ENCODE results near the gene LRP6. TPM values are rescaled to one million over a fixed set of nuclear protein-coding genes. Genes with fewer than 3 reads are reported as not detected.

LRP6 gene
- total RNA-seq, 1 donor from 2014 or later: 41.9 TPM

GRCh38 chr12:12198124-12198523 is 68.7 kb downstream of the LRP6 start:
- H3K36me3 Mint-ChIP-seq (ENCODE audit: unreplicated experiment): peaks cover 70% of the 10 kb centered on the region
- H3K9me3 Mint-ChIP-seq (ENCODE audit: unreplicated experiment): peaks cover 29% of the 10 kb centered on the region
- no peaks in the 10 kb centered on the region for H3K27me3 Mint-ChIP-seq (ENCODE audit: unreplicated experiment)
- no peak overlapping the region for H3K4me3 Mint-ChIP-seq (ENCODE audit: unreplicated experiment)
- TF ChIP-seq CTCF (IDR thresholded peaks at IDR 0.05): no peak
- DNase-seq (ENCODE audit: extremely low spot score, unreplicated experiment): no peak
- peaks cover 5% of the 10 kb centered on the region for H3K4me1 Mint-ChIP-seq (ENCODE audit: unreplicated experiment)
- no peak overlapping the region for H3K27ac Mint-ChIP-seq (ENCODE audit: unreplicated experiment)

GRCh38 chr12:12197128-12197527 is 69.7 kb downstream of the LRP6 start:
- no peak for DNase-seq (ENCODE audit: extremely low spot score, unreplicated experiment)
- TF ChIP-seq CTCF (IDR thresholded peaks at IDR 0.05): no peak
- H3K36me3 Mint-ChIP-seq (ENCODE audit: unreplicated experiment): peaks cover 66% of the 10 kb centered on the region
- H3K4me3 Mint-ChIP-seq (ENCODE audit: unreplicated experiment): no peak overlapping the region
- H3K27ac Mint-ChIP-seq (ENCODE audit: unreplicated experiment): no peak overlapping the region
- H3K4me1 Mint-ChIP-seq (ENCODE audit: unreplicated experiment): peaks cover 5% of the 10 kb centered on the region
- peaks cover 29% of the 10 kb centered on the region for H3K9me3 Mint-ChIP-seq (ENCODE audit: unreplicated experiment)
- H3K27me3 Mint-ChIP-seq (ENCODE audit: unreplicated experiment): no peaks in the 10 kb centered on the region

DNA sequence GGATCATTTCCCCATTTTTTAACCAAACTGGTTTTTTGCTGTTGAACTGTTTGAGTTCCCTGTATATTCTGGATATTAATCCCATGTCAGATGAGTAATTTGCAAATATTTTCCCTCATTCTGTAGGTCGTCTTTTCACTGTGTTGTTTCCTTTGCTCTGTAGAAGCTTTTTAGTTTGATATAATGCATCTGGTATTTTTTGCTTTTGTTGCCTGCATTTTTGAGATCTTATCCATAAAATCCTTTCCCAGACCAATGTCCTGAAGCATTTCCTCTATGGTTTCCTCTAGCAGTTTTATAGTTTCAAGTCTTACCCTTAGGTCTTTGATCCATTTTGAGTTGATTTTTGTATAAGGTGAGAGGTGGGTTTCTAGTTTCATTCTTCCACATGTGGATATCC is 71.3 kb downstream of the LRP6 start:
- Mint-ChIP-seq H3K27ac (ENCODE audit: unreplicated experiment) (no peak overlapping the region), H3K4me3 (ENCODE audit: unreplicated experiment) (no peak overlapping the region), H3K4me1 (ENCODE audit: unreplicated experiment) (peaks cover 14% of the 10 kb centered on the region), H3K36me3 (ENCODE audit: unreplicated experiment) (peaks cover 54% of the 10 kb centered on the region), H3K27me3 (ENCODE audit: unreplicated experiment) (no peaks in the 10 kb centered on the region), H3K9me3 (ENCODE audit: unreplicated experiment) (peaks cover 29% of the 10 kb centered on the region)
- DNase-seq (ENCODE audit: extremely low spot score, unreplicated experiment): no peak
- TF ChIP-seq CTCF (IDR thresholded peaks at IDR 0.05): no peak

GRCh38 chr12:12195081-12195480 is 71.8 kb downstream of the LRP6 start:
- H3K27me3 Mint-ChIP-seq (ENCODE audit: unreplicated experiment): no peaks in the 10 kb centered on the region
- no peak overlapping the region for H3K4me3 Mint-ChIP-seq (ENCODE audit: unreplicated experiment)
- peaks cover 16% of the 10 kb centered on the region for H3K4me1 Mint-ChIP-seq (ENCODE audit: unreplicated experiment)
- TF ChIP-seq CTCF (IDR thresholded peaks at IDR 0.05): no peak
- peaks cover 29% of the 10 kb centered on the region for H3K9me3 Mint-ChIP-seq (ENCODE audit: unreplicated experiment)
- no peak overlapping the region for H3K27ac Mint-ChIP-seq (ENCODE audit: unreplicated experiment)
- no peak for DNase-seq (ENCODE audit: extremely low spot score, unreplicated experiment)
- H3K36me3 Mint-ChIP-seq (ENCODE audit: unreplicated experiment): peaks cover 51% of the 10 kb centered on the region

- no peak for DNase-seq (ENCODE audit: extremely low spot score, unreplicated experiment)
- Mint-ChIP-seq H3K27me3 (ENCODE audit: unreplicated experiment) (no peaks in the 10 kb centered on the region), H3K9me3 (ENCODE audit: unreplicated experiment) (peaks cover 28% of the 10 kb centered on the region), H3K4me3 (ENCODE audit: unreplicated experiment) (no peak overlapping the region), H3K4me1 (ENCODE audit: unreplicated experiment) (peaks cover 16% of the 10 kb centered on the region), H3K36me3 (ENCODE audit: unreplicated experiment) (peaks cover 47% of the 10 kb centered on the region), H3K27ac (ENCODE audit: unreplicated experiment) (no peak overlapping the region)
- TF ChIP-seq CTCF (IDR thresholded peaks at IDR 0.05): no peak
Observed at GRCh38 chr12:12194206-12194605, 72.6 kb downstream of the LRP6 start.
